VCaP (cell line): ENCODE results near the gene MPHOSPH9.

Source experiments
- H3K27ac ChIP-seq: fragments of 450-650 bp; 2 replicates; pipeline ENCODE4 v1.5.1; 2017
- CTCF ChIP-seq: fragments of 450-650 bp; conservative IDR thresholded peaks from 2 replicates; pipeline ENCODE4 v1.5.1; 2017; ENCODE audit warnings: mild to moderate bottlenecking, moderate library complexity

Gene MPHOSPH9

GRCh38 chr12:123127182-123127495, 105.8 kb downstream of the MPHOSPH9 start:
- no peak for TF ChIP-seq CTCF

GRCh38 chr12:123126294-123127181, 106.4 kb downstream of the MPHOSPH9 start:
- H3K27ac ChIP-seq: no peak overlapping the region
- 0 out of 2 replicates have a peak, but pooled peaks have one; percentile 6 for TF ChIP-seq CTCF

More at GRCh38 chr12:123127182-123127495, 105.8 kb downstream of the MPHOSPH9 start:
- no peak overlapping the region for H3K27ac ChIP-seq

GRCh38 chr12:123122626-123123025, 110.3 kb downstream of the MPHOSPH9 start:
- TF ChIP-seq CTCF: no peak
- no peak overlapping the region for H3K27ac ChIP-seq

- no peak overlapping the region for H3K27ac ChIP-seq
Observed at GRCh38 chr12:123121670-123122069, 111.3 kb downstream of the MPHOSPH9 start.

GRCh38 chr12:123120452-123121166, 112.3 kb downstream of the MPHOSPH9 start:
- H3K27ac ChIP-seq: no peak overlapping the region
- TF ChIP-seq CTCF: no peak

More at GRCh38 chr12:123121670-123122069, 111.3 kb downstream of the MPHOSPH9 start:
- no peak for TF ChIP-seq CTCF

GRCh38 chr12:123119808-123120207, 113.1 kb downstream of the MPHOSPH9 start:
- H3K27ac ChIP-seq: no peak overlapping the region
- no peak for TF ChIP-seq CTCF

GRCh38 chr12:123118497-123118896, 114.4 kb downstream of the MPHOSPH9 start:
- no peak overlapping the region for H3K27ac ChIP-seq
- no peak for TF ChIP-seq CTCF
